Trophoblast cell (in vitro differentiated cells and primary cell): Measurements from ENCODE around the gene SULT6B1.
"Not testable (repeated sequence)": the region's sequence is repeated elsewhere in the genome, so short reads cannot be mapped to it uniquely, and the experiment has no call there.

Source experiments
- DNase-seq, 2 donors: peaks; one replicate each; pipeline ENCODE4 v3.0.0-alpha.2; 2016
- H2AFZ ChIP-seq: 2 replicates; pipeline ENCODE4 v1.6.1; 2013; ENCODE audit warnings: low read length, moderate library complexity, mild to moderate bottlenecking; ENCODE audit not compliant: insufficient read depth, poor library complexity
- H2AK5ac ChIP-seq: 2 replicates; pipeline ENCODE4 v1.6.1; 2013; ENCODE audit warnings: mild to moderate bottlenecking, low read length
- H2BK120ac ChIP-seq: 2 replicates; pipeline ENCODE4 v1.6.1; 2013; ENCODE audit warnings: low read length, mild to moderate bottlenecking, moderate library complexity; ENCODE audit not compliant: insufficient read depth, poor library complexity
- H2BK12ac ChIP-seq: 2 replicates; pipeline ENCODE4 v1.6.1; 2013; ENCODE audit warnings: mild to moderate bottlenecking, low read length, moderate library complexity
- H2BK5ac ChIP-seq: 2 replicates; pipeline ENCODE4 v1.6.1; 2013; ENCODE audit warnings: low read length, low read depth, moderate library complexity, mild to moderate bottlenecking; ENCODE audit not compliant: poor library complexity
- H3K14ac ChIP-seq: 2 replicates; pipeline ENCODE4 v1.6.1; 2013; ENCODE audit warnings: mild to moderate bottlenecking, low read length
- H3K18ac ChIP-seq: 2 replicates; pipeline ENCODE4 v1.6.1; 2013; ENCODE audit warnings: mild to moderate bottlenecking, low read length
- H3K23ac ChIP-seq: 2 replicates; pipeline ENCODE4 v1.6.1; 2013; ENCODE audit warnings: low read length
- H3K27ac ChIP-seq: 2 replicates; pipeline ENCODE4 v1.5.1; 2013; ENCODE audit warnings: low read depth, mild to moderate bottlenecking, inconsistent platforms, low read length, moderate library complexity
- H3K27me3 ChIP-seq: 2 replicates; pipeline ENCODE4 v1.6.1; 2013; ENCODE audit warnings: inconsistent platforms, mild to moderate bottlenecking, low read length, moderate library complexity; ENCODE audit not compliant: insufficient read depth
- H3K36me3 ChIP-seq, 2 experiments: 1 replicate in 1 of 2; 2 replicates in 1 of 2; pipeline ENCODE4 v1.6.1; 2013; ENCODE audit warnings: low read length in 2 of 2, mild to moderate bottlenecking in 2 of 2, moderate library complexity in 1 of 2; ENCODE audit not compliant: insufficient read depth in 2 of 2, control insufficient read depth in 1 of 2
- H3K4ac ChIP-seq: 2 replicates; pipeline ENCODE4 v1.6.1; 2013; ENCODE audit warnings: low read depth, mild to moderate bottlenecking, low read length, moderate library complexity
- H3K4me1 ChIP-seq, 2 experiments: 1 replicate in 1 of 2; 2 replicates in 1 of 2; pipeline ENCODE4 v1.6.1; 2013; ENCODE audit warnings: low read length in 2 of 2, mild to moderate bottlenecking in 2 of 2, moderate library complexity in 1 of 2; ENCODE audit not compliant: insufficient read depth in 2 of 2, control insufficient read depth in 1 of 2
- H3K4me2 ChIP-seq: 2 replicates; pipeline ENCODE4 v1.6.1; 2013; ENCODE audit warnings: inconsistent platforms, mild to moderate bottlenecking, low read length, moderate library complexity
- H3K4me3 ChIP-seq: 2 replicates; pipeline ENCODE4 v1.5.1; 2013; ENCODE audit warnings: mild to moderate bottlenecking, low read depth, low read length, inconsistent platforms
- H3K79me1 ChIP-seq: one replicate; pipeline ENCODE4 v1.6.1; 2013; ENCODE audit warnings: low read length
- H3K79me2 ChIP-seq: 2 replicates; pipeline ENCODE4 v1.6.1; 2013; ENCODE audit warnings: low read length, mild to moderate bottlenecking; ENCODE audit not compliant: control insufficient read depth, insufficient read depth, poor library complexity
- H3K9ac ChIP-seq: 2 replicates; pipeline ENCODE4 v1.6.1; 2013; ENCODE audit warnings: mild to moderate bottlenecking, low read length
- H3K9me3 ChIP-seq: 2 replicates; pipeline ENCODE4 v1.6.1; 2013; ENCODE audit warnings: low read depth, mild to moderate bottlenecking, control low read depth, inconsistent platforms, low read length; ENCODE audit not compliant: insufficient read depth
- H4K12ac ChIP-seq: 2 replicates; pipeline ENCODE4 v1.6.1; 2013; ENCODE audit warnings: low read depth, mild to moderate bottlenecking, low read length, moderate library complexity
- H4K8ac ChIP-seq: 2 replicates; pipeline ENCODE4 v1.6.1; 2013; ENCODE audit warnings: low read depth, mild to moderate bottlenecking, low read length, moderate library complexity
- H4K91ac ChIP-seq: one replicate; pipeline ENCODE4 v1.6.1; 2013; ENCODE audit warnings: low read depth, mild to moderate bottlenecking, low read length, moderate library complexity
- WGBS: extraction: QIAGEN DNeasy Blood & Tissue Kit; methylation state at CpG from one replicate; pipeline ENCODE4 v1.1.7; 2013; ENCODE audit warnings: missing lambda C conversion rate; ENCODE audit not compliant: insufficient read length, insufficient coverage; ENCODE audit errors: extremely low coverage; 5-methylcytosine and 5-hydroxymethylcytosine counted together

SULT6B1 gene

DNA sequence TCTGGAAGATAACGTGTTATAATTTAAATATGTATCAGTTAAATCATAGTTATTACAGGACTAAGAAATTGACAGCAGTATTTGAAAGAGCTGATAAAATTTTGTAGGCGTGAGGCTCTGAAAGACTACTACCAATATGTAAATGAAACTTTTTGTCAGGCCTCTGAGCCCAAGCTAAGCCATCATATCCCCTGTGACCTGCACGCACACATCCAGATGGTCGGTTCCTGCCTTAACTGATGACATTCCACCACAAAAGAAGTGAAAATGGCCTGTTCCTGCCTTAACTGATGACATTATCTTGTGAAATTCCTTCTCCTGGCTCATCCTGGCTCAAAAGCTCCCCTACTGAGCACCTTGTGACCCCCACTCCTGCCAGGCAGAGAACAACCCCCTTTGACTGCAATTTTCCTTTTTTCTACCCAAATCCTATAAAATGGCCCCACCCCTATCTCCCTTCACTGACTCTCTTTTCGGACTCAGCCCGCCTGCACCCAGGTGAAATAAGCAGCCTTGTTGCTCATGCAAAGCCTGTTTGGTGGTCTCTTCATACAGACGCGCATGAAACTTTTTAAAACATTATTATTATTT, 16.7 kb upstream of the SULT6B1 start:
- not testable (repeated sequence) for H4K8ac ChIP-seq, H3K79me1 ChIP-seq

DNA sequence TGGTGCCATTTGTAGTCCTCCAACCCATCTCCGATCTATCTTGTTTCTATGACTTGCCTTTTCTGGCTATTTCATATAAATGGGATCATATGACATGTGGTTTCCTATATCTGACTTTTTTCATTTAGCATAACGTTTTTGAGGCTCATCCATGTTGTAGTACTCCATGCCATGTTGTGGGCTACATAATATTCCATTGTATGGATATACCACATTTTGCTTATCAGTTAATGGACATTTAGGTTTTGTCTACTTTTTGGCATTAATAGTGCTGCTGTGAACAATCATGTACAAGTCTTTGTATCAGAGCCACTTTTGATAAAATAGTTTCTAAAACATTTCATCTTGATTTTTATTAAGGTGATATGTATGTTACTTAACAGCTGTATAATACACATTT, 15.2 kb upstream of the SULT6B1 start:
- Histone ChIP-seq H2AFZ (no peak overlapping the region), H4K8ac (no peak overlapping the region), H3K23ac (no peak overlapping the region), H3K14ac (no peak overlapping the region), H3K9me3 (no peaks in the 10 kb centered on the region), H3K4me2 (no peak overlapping the region), H3K79me1 (no peaks in the 10 kb centered on the region), H4K91ac (no peak overlapping the region), H4K12ac (no peak overlapping the region), H2BK120ac (no peak overlapping the region), H3K9ac (no peak overlapping the region), H3K4me1 (peaks cover 0 to 2% of the 10 kb centered on the region in 2 experiments), H3K4ac (no peak overlapping the region), H2AK5ac (no peak overlapping the region), H3K27ac (no peak overlapping the region), H3K18ac (no peak overlapping the region), H2BK12ac (no peak overlapping the region), H3K79me2 (no peaks in the 10 kb centered on the region), H2BK5ac (no peak overlapping the region), H3K4me3 (no peak overlapping the region), H3K27me3 (no peaks in the 10 kb centered on the region), H3K36me3 (peaks cover 13 to 19% of the 10 kb centered on the region in 2 experiments)
- DNase-seq, result no peak
- no CpG with 5 or more reads among the region's 2 CpGs for WGBS

More for the DNA sequence above, 16.7 kb upstream of the SULT6B1 start:
- H3K9ac ChIP-seq, H3K4me1 ChIP-seq, DNase-seq, H3K4me2 ChIP-seq, H2BK120ac ChIP-seq, H4K12ac ChIP-seq, H3K9me3 ChIP-seq, H3K18ac ChIP-seq, H2BK5ac ChIP-seq, H3K27me3 ChIP-seq, H3K79me2 ChIP-seq, H3K14ac ChIP-seq, H4K91ac ChIP-seq, H3K4me3 ChIP-seq, H2AK5ac ChIP-seq, H2BK12ac ChIP-seq, H3K27ac ChIP-seq, H2AFZ ChIP-seq, H3K4ac ChIP-seq, H3K23ac ChIP-seq: not testable (repeated sequence)
- H3K36me3 ChIP-seq, result peaks cover 13 to 19% of the 10 kb centered on the region in 2 experiments
- WGBS, result no CpG with 5 or more reads among the region's 8 CpGs

DNA sequence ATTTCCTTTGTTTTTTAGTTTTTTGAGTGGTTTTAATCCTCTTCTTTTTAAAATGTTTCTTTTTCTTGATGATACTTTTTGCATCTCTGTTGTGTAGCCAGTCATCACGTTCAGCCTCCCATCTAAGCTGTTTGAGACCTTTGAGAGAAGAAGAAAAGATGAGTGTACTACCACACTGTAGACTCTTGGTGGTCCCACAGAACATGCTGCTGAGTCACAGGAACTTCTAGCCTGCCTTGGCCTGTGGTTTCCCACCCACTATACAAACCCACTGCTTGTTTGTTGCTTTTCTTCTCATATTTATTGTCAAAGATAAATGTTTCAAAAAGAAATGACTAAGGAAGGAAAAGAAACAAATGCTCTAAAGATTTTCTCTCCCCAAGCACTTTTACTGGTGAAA, 13.3 kb upstream of the SULT6B1 start:
- no peak for DNase-seq
- no CpG with 5 or more reads among the region's 1 CpG for whole genome bisulfite sequencing
- Histone ChIP-seq H3K14ac (no peak overlapping the region), H3K27ac (no peak overlapping the region), H2AK5ac (no peak overlapping the region), H2AFZ (no peak overlapping the region), H3K79me2 (peaks cover 1% of the 10 kb centered on the region), H3K79me1 (peaks cover 1% of the 10 kb centered on the region), H4K8ac (no peak overlapping the region), H3K36me3 (peaks cover 13 to 19% of the 10 kb centered on the region in 2 experiments), H2BK120ac (no peak overlapping the region), H2BK12ac (no peak overlapping the region), H3K9me3 (no peaks in the 10 kb centered on the region), H3K4me3 (no peak overlapping the region), H4K91ac (no peak overlapping the region), H4K12ac (no peak overlapping the region), H3K9ac (no peak overlapping the region), H3K4me1 (peaks cover 0 to 2% of the 10 kb centered on the region in 2 experiments), H3K4me2 (no peak overlapping the region), H3K27me3 (no peaks in the 10 kb centered on the region), H3K4ac (no peak overlapping the region), H2BK5ac (no peak overlapping the region), H3K18ac (no peak overlapping the region), H3K23ac (no peak overlapping the region)

DNA sequence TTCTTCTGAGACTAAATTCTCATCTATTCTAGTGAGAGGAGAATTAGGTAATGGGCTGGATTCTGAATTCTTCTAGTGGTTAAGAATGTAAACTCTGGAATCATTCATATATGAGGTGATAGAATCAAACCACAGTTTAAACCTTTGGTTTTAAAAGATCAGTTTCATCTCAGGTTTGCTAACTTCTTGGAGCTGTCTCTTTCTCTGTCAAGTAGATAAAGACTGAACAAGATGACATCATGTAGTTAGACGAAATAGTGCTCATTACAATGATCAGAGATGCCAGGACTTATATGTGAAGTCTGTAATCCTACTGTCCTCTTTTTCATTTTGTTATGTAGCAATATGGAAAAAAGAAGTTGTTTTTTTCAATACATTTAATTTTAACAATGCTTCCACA, 12.7 kb upstream of the SULT6B1 start:
- Histone ChIP-seq H2AK5ac (no peak overlapping the region), H3K18ac (no peak overlapping the region), H2BK5ac (no peak overlapping the region), H3K27me3 (no peaks in the 10 kb centered on the region), H3K4me2 (no peak overlapping the region), H2BK120ac (no peak overlapping the region), H2BK12ac (no peak overlapping the region), H3K9ac (no peak overlapping the region), H3K27ac (no peak overlapping the region), H3K79me2 (peaks cover 5% of the 10 kb centered on the region), H4K8ac (no peak overlapping the region), H3K4me3 (no peak overlapping the region), H3K9me3 (no peaks in the 10 kb centered on the region), H3K79me1 (peaks cover 7% of the 10 kb centered on the region), H3K36me3 (peaks cover 10 to 16% of the 10 kb centered on the region in 2 experiments), H3K4me1 (peaks cover 0 to 2% of the 10 kb centered on the region in 2 experiments), H3K23ac (no peak overlapping the region), H4K91ac (no peak overlapping the region), H4K12ac (no peak overlapping the region), H3K4ac (no peak overlapping the region), H2AFZ (no peak overlapping the region), H3K14ac (no peak overlapping the region)
- WGBS, result no CpG with 5 or more reads among the region's 1 CpG
- no peak for DNase-seq
